SIG-M5 treated with dmso at 0.1 percent for 504 hours (cell line): ENCODE results near the gene XRCC4.

ENCODE experiments used
- DNase-seq: peaks from one replicate; lab custom pipeline; 2025; ENCODE audit not compliant: unreplicated experiment; lab: John Stamatoyannopoulos, UW

XRCC4 gene

DNA sequence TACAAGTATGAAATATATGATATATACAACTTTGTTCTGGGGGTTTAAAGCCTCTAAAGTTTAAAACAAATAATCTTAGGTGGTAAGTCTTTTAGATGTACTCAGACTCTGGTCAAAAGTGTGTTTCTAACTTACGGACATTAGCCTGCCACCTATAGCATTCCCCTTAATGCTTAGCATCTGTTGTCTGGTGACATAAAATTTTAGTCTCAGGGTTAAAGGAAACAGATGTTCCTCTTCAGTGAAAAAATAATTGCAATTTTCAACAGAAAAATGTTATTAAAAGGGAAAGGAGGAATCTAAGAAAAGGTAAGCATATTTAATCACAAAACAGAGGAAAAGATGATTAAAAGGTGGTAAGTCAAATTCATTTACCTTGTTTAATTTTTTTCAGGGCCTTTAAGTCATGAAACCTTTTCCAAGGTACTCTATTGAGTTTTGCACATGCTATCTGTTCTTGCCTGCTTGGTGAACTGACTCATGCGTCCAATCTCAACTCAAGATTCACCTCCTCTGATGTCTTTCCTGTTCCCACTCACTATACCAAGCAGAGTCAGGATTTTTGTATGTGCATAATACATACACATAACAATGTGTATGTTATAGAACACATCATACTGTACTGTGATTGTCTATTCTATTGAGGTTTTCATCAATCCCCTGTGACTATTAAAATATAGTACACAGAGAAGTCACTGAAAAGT, 8.1 kb upstream of the XRCC4 start:
- no peak for DNase-seq

DNA sequence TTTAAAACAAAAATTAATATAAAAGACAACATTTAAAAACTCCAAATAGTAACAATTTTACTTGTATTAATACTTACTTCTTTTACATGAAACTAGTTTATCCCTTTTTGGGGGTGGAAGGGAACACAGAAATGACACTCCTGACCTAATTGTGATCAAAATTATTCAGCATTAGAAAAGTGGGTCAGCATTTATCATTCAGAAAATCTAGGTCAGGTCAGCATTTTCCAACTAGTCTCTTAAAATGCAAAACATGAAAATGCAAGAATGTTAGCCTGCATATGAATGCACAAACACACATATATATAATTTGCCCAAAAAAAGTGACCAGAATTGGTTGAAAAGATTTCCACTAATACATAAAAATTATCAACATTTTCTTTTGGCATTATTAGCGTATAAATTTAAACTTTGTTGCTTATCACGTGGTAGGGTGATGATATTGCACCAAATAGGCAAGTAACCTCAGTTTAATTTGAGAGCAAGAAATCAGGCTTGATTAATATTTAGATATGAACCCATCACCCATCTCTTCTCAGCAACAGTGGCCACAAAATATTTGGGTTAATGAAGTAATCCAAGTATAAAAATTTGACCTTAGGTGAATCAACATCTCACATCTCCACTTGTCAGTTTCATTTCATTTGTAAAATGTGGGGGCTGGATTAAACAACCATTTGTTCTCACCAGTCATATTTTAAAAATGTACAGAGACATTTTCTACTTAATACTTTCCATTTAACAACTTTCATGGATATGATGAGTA, 5.9 kb upstream of the XRCC4 start:
- no peak for DNase-seq

DNA sequence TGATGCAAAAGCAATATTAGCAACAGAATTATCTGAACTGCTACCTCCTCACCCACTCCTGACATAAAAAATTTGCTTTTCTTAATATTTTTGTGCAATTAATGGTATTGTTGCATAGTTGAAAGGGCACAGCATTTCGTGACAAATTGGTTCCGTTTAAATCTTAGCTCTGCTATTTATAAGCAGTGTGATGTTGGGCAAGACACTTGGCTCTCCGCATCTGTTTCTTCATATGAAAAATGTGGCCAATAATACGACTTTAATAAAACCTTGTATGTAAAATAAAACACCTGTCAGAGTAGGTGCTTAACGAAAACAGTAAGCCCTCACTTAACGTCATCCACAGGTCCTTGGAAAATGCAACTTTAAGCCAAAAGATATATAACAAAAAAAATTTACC, 4.4 kb upstream of the XRCC4 start:
- peak; percentile 69 for DNase-seq

DNA sequence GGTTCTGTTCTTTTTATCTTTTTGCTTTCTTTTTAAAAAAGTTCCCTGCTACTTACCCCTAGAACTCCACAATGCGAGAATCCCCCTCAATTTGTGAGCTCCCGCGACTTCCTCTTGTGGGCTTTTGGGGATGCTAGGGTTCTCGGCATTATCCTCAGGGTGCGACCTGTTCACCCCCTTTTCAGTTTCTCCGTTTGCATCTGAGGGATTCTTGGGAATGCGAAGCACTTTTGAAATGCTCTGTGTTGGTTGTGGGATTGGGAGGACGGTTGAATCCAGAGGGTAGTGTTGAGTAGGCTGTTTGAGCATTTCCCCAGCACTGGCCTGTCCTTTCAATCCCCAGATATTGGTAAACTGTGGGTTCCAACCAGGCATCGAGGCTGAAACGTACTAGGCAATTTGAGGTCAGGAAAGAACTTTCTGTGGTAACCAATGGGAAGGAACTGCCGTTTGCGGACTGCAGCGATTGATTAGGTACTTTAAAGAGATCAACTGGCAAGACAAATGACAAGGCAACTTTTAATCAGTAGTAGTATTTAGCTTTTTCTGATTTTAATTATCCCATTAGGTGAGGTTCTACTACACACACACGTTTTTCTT, 415 bp downstream of the XRCC4 start:
- DNase-seq: peak; percentile 66

DNA sequence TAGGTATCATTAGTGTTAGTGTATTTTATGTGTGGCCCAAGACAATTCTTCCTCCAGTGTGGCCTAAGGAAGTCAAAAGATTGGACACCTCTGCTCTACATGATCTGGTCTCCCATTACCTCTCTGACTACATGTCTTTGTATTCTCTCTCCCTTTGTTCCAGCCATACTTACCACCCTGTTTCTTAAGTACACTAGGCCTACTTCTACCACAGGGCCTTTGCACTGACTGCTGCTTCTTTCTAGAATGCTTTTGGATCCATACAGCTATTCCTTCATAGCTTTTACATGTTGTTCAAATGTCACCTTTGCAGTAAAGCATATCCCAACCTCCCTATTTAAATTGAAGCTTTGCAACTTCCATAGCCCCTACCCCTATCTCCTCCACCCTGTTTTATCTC, 5.4 kb downstream of the XRCC4 start:
- no peak for DNase-seq

DNA sequence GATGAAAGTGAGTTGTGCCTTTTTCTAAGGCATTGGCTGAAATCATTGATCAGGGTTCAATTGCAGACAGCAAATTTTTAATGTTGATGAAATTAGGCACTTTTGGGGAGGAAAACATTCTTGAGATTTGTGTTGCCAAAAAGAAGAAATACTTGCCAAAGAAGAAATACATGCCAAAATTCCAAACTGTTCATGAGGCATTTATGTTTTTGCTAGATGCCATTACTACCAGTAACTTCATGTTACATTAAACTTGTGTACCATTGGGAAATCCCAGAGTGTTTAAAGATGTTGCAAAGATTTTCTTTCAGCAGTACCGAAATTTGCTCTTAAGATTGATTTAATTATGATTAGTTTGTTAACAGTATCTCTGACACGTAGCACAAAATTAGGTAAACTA, 7.0 kb downstream of the XRCC4 start:
- DNase-seq: no peak

DNA sequence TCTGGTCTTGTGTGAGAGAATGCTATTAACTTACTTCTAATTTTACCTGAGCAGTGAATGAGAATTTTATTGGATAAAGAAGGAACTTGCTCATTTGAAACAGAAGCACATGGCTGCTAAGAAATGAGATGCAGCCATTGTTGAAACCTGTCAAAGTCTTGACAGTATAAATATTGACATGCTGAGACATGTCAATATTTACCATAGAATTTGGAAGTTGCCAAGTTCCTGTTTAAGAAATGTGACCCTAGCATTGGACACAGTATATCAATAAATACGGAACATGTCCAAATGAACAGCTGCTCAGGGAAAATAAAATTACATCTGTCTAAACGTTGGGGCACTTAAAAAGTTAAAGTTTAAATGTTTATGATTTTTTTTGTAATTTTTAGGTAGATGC, 7.8 kb downstream of the XRCC4 start:
- no peak for DNase-seq

DNA sequence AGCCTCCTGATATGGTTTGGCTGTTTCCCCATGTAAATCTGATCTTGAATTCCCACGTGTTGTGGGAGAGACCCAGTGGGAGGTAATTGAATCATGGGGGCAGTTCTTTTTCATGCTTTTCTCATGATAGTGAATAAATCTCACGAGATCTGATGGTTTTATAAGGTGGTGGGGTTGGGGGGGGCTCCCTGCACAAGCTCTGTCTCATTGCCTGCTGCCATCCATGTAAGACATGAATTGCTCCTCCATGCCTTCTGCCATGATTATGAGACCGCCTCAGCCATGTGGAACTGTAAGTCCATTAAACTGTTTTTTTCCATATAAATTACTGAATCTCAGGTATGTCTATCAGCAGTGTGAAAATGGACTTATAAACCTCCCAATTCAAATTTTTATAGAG, 12.8 kb downstream of the XRCC4 start:
- no peak for DNase-seq

DNA sequence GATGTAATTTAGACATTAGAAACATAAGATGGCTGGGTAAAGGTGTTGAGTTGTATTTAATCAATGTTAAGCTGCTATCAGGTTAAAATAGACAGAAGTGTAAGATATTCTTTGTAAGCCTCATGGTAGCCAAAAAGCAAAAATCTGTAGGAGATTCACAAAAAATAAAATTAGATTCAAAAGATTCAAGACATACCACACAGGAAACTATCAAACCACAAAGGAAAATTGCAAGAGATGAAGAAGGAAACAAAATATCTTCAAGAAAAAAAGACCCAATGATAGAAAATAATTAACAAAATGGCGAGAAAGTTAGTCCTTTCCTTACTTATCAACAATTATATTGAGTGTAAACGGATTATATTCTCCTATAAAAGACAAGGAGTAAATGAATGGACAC, 15.3 kb downstream of the XRCC4 start:
- no peak for DNase-seq

DNA sequence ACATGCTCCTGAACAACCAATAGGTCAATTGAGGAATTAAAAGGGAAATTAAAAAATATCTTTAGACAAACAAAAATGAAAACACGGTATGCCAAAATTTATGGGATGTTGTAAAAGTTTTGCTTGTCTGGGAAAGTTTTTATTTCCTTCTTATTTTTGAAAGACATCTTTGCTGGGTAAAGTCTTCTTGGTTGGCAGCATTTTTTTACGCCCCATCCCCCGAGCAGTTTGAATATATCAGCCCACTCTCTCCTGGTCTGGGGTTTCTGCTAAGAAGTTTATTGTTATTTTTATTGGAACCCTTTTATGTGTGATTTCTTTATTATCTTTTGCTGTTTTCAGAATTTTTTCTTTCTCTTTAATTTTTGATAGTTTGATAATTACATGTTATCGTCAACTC, 16.3 kb downstream of the XRCC4 start:
- no peak for DNase-seq

DNA sequence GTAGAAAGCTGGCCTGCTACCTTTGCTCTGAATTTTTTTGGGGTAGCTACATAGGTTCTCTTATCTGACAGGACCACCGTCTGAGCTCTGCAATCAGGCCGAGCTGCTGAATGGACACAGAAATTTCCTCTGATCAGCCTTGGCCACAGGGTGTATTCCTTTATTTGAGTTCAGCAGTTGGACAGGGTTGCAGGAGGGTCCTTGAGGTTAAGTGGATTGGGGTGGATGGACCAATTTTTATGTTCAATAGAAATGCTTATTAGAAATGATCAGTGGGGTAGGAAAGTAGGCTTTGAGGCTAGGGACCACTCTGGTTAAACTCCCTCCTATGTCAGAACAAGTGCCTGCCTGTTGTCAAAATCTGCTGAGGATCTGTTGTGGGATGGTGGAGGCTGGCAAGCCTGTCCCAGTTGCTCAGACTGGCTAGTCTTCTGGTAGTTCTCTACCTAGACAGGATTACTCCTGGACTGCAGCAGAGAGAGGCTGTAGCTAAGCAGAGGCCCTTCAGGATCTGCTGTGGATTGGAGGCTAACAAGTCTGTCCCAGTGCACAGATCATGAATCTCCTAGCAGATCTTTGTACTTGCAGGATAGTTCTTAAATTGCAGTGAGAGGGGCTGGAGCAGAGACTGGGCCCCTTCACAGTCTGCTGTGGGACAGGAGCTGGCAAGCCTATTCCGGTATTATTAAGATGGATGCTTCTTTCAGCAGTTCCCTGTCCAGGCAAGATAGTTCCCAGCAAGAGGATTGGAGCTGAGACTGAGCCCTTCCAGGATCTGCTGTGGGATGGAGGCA, 18.0 kb downstream of the XRCC4 start:
- no peak for DNase-seq

DNA sequence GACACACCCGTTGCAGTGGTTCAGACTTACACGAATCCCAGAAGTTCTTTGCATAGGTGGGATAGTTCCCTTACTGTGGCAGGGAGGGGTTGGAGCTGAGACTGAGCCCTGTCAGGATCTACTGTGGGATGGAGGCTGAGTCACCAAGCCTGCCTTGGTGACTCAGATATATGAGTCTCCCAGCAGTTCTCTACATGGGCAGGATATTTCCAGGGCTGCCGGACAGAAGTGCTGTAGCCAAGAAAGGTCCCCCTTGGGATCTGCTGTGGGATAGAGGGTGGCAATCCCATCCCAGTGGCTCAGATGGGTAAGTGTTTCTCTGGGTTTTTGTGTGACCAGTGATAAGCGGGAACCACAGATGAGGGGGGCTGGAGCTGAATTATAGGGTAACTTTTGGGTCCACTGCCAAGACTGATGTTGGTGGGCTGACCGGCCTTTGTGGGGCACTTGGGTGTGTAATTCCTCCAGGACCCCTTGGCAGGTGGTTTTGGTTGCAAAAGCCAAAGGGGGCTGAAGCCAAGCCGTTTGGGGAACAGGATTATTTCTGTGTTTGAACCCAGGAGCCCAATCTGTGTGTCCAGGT, 18.7 kb downstream of the XRCC4 start:
- no peak for DNase-seq

DNA sequence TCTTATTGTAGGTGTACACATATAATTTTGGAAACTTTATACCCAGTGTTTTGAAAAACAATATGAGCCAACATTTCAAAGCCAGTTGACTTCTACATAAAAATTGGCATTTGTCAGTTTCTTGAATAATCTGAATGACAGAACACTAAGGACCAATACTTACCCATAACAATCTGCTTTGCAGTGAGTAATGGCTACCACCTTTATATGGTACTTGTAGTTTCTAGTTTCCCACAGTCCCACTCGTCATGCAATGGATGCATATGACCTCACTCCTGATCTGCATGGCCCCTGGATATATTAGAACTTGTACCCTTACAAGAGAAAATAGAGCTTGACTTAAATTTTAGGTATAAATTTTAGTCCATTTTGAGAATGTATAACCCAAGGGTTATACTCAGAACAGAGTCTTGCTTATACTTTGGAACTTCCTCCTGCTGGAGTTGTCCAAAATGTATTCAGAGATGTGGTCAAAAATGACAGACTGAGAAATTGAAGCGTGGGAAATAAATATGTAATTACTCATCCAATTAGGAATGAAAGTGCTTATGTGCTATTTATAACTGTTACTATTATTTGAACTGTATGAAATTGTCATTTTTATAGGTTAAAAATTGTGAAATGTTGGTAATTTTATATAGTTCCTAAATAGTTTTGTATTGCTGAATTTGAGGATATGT, 19.5 kb downstream of the XRCC4 start:
- DNase-seq: no peak

DNA sequence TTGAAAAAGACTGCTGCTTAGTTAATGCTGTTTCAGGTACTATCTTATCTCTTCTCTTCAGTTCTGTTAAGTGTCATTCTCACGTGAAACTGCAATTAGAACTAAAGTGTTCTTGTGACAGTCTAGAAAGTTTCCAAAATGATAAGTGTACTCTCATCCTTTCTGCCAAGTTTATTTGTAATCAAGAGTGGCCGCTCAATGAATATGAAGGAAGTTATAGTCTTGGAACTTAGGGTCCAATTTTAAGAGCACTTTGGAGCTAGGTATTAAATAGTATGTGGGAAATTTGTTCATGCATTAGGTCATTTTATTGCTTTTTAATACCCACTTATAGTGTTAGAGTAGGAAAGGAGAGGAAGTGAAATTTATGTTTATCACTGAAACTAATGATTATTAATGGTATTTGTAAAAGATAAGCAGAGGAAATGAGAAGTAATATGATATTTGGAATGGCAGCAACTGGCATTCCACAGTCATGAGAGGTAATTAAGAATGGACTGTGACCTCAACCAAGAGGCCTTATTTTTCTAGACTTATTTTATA, 20.4 kb downstream of the XRCC4 start:
- DNase-seq: no peak

DNA sequence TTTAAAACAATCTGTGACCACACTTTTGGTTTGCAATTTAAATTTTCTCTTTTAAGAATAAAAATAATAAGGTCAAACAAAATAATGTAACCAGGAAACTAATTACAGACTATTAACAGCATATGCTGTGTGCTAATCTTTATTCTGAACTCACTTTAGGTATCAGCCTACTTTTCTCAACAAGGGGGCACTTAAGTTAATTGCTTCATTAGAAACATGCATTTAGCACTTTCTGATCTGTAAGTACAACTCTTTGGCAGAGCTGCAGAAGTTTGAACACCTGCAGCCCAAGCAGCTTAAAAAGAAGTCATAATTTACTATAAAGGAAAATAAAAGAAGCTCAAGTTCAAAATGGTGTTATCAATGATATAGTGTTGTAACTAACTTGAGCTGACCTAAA, 21.7 kb downstream of the XRCC4 start:
- no peak for DNase-seq

DNA sequence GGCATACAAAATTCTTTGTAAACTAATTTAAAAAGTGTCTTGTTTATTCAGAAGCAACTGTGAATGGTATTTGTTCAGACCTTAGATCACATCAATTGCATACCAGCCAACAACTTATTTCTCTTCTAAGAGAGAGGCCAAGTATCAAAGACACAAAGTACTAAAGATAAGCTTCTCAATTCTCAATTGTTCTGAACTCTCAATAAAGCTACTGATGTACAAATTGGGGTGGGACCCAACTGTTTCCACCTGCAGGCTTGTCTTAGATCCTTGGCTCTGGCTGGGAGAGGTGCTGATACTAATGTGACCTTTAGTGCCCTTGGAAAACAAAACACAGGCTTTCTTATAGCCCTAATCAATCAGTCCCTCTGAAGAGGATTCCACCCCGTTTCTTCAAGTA, 22.1 kb downstream of the XRCC4 start:
- no peak for DNase-seq

DNA sequence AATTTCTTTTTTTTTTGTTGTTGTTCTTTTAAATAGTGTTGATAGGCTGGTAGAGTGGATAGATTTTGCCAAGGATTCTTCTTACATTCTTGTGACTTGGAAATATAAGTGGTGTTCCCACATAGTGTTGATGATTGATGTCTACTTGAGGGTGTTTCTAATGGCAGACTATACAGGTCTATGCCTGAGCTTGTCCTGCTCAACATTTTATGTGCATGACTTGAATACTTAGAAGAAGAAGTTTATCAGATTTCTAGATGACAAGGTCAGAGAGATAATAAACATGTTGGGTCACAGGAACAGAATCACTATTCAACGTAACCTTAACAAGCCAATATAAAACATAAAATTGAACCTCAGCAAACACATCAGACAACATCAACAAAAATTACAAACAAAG, 24.2 kb downstream of the XRCC4 start:
- DNase-seq: no peak

DNA sequence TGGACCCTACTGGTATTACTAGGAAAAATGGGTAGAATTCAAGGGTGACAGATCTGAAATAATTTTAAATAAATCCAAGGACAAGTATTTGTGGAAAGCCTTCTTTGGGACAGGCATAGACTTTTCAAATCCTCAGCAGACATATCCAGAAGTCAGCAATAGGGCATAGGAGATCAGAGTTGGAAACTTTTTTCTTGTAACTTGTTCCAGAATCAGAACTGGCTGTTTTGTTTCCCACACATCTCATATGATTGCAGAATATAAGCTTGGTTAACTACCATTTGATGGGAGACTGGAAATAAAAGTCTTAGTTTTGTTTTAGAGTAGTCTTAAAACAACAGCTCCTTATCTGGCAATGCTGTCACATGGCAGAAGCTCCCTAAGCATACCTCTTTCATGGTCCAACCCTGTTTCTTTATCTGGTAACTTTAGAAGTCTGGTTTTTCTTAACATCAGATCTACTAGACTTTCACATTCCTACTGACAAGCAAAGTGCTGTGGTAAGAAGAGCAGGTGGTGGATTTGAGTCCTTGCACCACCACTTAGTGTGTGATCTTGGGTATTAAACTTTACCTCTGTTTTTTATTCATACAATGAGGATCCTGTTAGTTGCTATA, 25.1 kb downstream of the XRCC4 start:
- DNase-seq: no peak

DNA sequence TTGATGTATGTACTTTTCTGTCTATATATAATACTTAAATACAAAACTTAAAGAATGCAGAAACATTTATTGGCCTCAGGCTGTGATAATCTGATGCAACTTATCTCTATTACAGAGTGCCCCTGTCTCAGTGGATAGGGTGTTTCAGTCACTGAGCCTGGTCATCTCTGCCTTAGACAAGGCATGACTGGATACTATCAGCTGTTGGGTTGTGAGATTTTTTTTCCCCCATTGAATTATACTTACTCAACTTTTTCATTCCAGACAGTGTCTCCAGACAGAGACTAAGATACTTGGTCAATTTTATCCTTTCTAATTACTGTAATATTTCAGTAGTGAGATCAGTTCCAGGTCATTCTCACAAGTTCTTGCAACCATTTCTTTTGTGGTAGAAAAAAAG, 26.7 kb downstream of the XRCC4 start:
- no peak for DNase-seq
